ENCODE measurements around the gene SLC9A9. TPM values are rescaled to one million over a fixed set of nuclear protein-coding genes. Genes with fewer than 3 reads are reported as not detected.

Gene SLC9A9
- total RNA-seq, 1 donor from 2014 or later, result 11.4 TPM

GRCh38 chr3:143640774-143641173, 207.5 kb downstream of the SLC9A9 start:
- Mint-ChIP-seq H3K36me3 (ENCODE audit: unreplicated experiment) (no peaks in the 10 kb centered on the region), H3K9me3 (ENCODE audit: unreplicated experiment) (peaks cover 2% of the 10 kb centered on the region), H3K4me1 (ENCODE audit: low read depth, unreplicated experiment) (peaks cover 3% of the 10 kb centered on the region), H3K27ac (ENCODE audit: unreplicated experiment) (no peak overlapping the region), H3K4me3 (ENCODE audit: unreplicated experiment) (no peak overlapping the region), H3K27me3 (ENCODE audit: unreplicated experiment) (no peaks in the 10 kb centered on the region)
- TF ChIP-seq CTCF (IDR thresholded peaks at IDR 0.05; ENCODE audit: partially characterized antibody, unreplicated experiment), result no peak
- DNase-seq, result no peak

GRCh38 chr3:143637133-143637532, 211.1 kb downstream of the SLC9A9 start:
- H3K4me3 Mint-ChIP-seq (ENCODE audit: unreplicated experiment), result no peak overlapping the region
- H3K27me3 Mint-ChIP-seq (ENCODE audit: unreplicated experiment), result no peaks in the 10 kb centered on the region
- H3K9me3 Mint-ChIP-seq (ENCODE audit: unreplicated experiment), result peaks cover 4% of the 10 kb centered on the region
- H3K36me3 Mint-ChIP-seq (ENCODE audit: unreplicated experiment), result no peaks in the 10 kb centered on the region
- H3K4me1 Mint-ChIP-seq (ENCODE audit: low read depth, unreplicated experiment), result no peaks in the 10 kb centered on the region
- no peak overlapping the region for H3K27ac Mint-ChIP-seq (ENCODE audit: unreplicated experiment)
- TF ChIP-seq CTCF (IDR thresholded peaks at IDR 0.05; ENCODE audit: partially characterized antibody, unreplicated experiment), result no peak
- DNase-seq, result no peak

GRCh38 chr3:143634991-143635390, 213.3 kb downstream of the SLC9A9 start:
- Mint-ChIP-seq H3K36me3 (ENCODE audit: unreplicated experiment) (no peaks in the 10 kb centered on the region), H3K27ac (ENCODE audit: unreplicated experiment) (no peak overlapping the region), H3K4me3 (ENCODE audit: unreplicated experiment) (no peak overlapping the region), H3K27me3 (ENCODE audit: unreplicated experiment) (no peaks in the 10 kb centered on the region), H3K9me3 (ENCODE audit: unreplicated experiment) (peaks cover 4% of the 10 kb centered on the region), H3K4me1 (ENCODE audit: low read depth, unreplicated experiment) (no peaks in the 10 kb centered on the region)
- TF ChIP-seq CTCF (IDR thresholded peaks at IDR 0.05; ENCODE audit: partially characterized antibody, unreplicated experiment), result no peak
- no peak for DNase-seq

- peaks cover 4% of the 10 kb centered on the region for H3K9me3 Mint-ChIP-seq (ENCODE audit: unreplicated experiment)
- H3K27ac Mint-ChIP-seq (ENCODE audit: unreplicated experiment), result no peak overlapping the region
- no peaks in the 10 kb centered on the region for H3K27me3 Mint-ChIP-seq (ENCODE audit: unreplicated experiment)
Measured at GRCh38 chr3:143634427-143634826, 213.8 kb downstream of the SLC9A9 start.

GRCh38 chr3:143633816-143634215, 214.5 kb downstream of the SLC9A9 start:
- no peak for TF ChIP-seq CTCF (IDR thresholded peaks at IDR 0.05; ENCODE audit: partially characterized antibody, unreplicated experiment)
- Mint-ChIP-seq H3K27me3 (ENCODE audit: unreplicated experiment) (no peaks in the 10 kb centered on the region), H3K4me1 (ENCODE audit: low read depth, unreplicated experiment) (no peaks in the 10 kb centered on the region), H3K27ac (ENCODE audit: unreplicated experiment) (no peak overlapping the region), H3K4me3 (ENCODE audit: unreplicated experiment) (no peak overlapping the region), H3K9me3 (ENCODE audit: unreplicated experiment) (peaks cover 4% of the 10 kb centered on the region), H3K36me3 (ENCODE audit: unreplicated experiment) (no peaks in the 10 kb centered on the region)
- DNase-seq, result no peak

More at GRCh38 chr3:143634427-143634826, 213.8 kb downstream of the SLC9A9 start:
- DNase-seq, result no peak
- no peak for TF ChIP-seq CTCF (IDR thresholded peaks at IDR 0.05; ENCODE audit: partially characterized antibody, unreplicated experiment)
- Mint-ChIP-seq H3K4me3 (ENCODE audit: unreplicated experiment) (no peak overlapping the region), H3K36me3 (ENCODE audit: unreplicated experiment) (no peaks in the 10 kb centered on the region), H3K4me1 (ENCODE audit: low read depth, unreplicated experiment) (no peaks in the 10 kb centered on the region)

Data from glutamatergic neuron (in vitro differentiated cells).